Measurements from ENCODE around the gene PTPN2.
"Not testable (repeated sequence)": the region's sequence is repeated elsewhere in the genome, so short reads cannot be mapped to it uniquely, and the experiment has no call there.

The PTPN2 gene

GRCh38 chr18:12820506-12820905 is 63.5 kb downstream of the PTPN2 start:
- DNase-seq: no peak

DNA sequence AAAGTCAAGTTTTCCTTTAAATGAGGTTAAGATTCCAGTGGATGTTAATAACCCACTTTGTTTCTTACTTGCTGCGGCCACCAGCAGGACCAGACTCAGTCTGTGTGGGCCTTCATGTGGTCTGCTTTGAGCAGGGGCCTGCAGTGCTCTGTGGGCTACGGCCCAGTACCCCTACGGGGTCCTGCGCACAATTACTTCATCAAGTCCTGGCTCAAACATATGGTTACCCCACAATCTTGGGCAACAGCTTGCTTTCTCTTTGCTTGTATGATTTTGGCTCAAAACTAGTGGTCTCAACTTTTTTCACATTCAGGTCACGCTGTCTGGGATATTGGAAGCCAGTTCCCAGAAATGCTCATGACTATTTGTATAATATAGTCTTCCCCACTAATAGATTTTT is 64.2 kb downstream of the PTPN2 start:
- no peak for DNase-seq

DNA sequence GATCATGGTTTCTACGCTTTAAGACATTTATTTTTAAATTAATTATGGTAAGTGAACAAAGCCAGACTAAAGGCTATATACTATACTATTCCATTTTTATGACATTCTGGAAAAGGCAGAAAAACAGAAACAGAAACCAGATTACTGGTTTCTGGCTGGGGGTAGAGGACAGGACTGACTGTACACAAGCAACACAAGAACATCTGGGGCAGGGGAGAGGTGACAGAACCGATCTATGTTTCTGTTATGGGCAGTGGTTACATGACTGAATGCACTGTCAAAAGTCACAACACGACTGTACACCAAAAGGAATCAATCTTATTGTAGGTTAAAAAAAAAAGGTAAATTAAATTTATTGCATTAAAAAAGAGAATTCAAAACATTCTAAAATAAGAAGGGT is 64.7 kb downstream of the PTPN2 start:
- DNase-seq: no peak

DNA sequence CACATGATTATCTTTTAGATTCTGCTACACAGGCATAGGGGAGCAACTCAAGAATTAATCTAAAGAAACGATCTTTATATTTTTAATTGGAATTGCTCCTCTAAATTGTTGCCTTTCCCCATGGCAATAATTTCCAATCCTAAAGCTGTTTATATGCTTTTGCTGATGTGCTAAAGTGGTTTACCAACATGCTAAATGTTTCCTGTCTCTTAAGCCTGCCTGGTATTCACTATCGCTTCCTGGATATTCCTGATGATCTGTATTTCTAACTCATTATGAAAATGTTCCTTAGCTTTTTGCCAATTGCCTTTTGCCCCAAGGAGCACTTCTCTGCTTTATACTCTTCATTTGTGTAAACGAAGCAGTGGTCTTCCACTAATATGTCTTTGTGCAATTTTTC is 65.8 kb downstream of the PTPN2 start:
- DNase-seq: no peak

GRCh38 chr18:12816451-12816850 is 67.6 kb downstream of the PTPN2 start:
- no peak for DNase-seq

DNA sequence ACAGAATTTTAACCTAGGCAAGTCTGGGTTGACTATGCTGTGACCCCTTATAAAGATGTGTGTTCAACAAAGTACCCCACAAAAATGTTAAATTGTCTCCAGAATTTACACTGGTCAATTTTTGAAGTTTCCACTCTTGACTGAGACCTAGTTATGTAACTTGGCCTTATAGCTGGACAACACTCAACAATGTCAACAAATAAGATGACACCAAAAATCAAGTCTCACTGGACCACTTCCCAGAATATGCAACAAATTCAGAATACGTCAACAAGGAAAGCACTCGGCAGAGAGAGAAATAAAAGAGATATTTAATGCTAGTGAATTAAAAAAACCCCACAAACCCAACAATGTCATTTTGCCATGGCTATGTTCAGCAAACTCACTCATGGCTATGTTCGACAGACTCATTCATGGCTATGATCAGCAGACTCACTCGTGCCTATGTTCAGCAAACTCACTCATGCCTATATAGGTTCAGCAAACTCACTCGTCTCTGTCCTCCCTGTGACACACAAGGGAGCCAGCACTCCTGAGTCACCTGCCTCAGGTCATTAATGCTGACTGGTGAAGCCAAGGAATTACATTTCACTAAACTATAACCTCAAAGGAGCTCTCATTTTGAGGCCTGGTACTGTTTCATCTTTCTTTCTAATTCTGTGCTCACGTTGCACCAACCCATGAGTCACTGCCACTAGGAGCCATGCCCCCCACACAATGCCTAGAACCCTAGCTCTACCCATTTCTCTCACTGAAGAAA is 72.7 kb downstream of the PTPN2 start:
- DNase-seq: no peak

DNA sequence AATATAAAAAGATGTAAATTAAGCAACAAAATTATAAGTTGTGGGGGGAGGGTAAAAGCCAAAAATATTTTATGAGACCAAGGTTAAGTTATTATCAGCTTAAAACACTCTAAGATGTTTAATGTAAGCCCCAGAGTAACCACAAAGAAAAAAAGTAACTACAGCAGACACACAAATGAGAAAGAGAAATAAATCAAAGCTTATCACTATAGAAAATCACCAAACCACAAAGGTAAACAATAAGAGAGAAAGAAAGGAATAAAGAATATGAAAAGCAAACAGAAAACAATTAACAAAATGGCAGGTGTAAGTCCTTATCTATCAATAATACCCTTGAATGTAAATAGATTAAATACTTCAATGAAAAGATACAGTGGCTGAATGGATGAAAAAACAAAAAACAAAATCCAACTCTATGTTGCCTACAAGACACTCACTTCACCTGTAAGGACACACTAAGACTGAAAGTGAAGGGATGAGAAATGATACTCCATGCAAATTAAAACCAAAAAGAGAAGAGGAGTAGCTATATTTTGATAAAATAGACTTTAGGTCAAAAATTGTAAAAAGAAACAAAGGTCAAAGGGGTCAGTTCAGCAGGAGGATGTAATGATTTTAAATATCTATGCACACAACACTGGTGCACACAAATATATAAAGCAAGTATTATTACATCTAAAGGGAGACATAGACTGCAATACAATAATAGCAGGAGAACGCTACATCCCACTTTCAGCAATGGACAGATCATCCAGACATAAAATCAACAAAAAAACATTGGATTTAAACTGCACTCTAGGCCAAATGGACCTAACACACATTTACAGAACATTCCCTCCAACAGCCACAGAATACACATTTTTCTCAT is 80.7 kb downstream of the PTPN2 start:
- DNase-seq: no peak

- no peak for DNase-seq
These were observed 81.5 kb downstream of the PTPN2 start for GRCh38 chr18:12802538-12802937.

- DNase-seq: no peak
These were observed 87.6 kb downstream of the PTPN2 start for GRCh38 chr18:12796448-12796847.

- no peak for DNase-seq
These were observed 92.4 kb downstream of the PTPN2 start for GRCh38 chr18:12791610-12792009.

DNA sequence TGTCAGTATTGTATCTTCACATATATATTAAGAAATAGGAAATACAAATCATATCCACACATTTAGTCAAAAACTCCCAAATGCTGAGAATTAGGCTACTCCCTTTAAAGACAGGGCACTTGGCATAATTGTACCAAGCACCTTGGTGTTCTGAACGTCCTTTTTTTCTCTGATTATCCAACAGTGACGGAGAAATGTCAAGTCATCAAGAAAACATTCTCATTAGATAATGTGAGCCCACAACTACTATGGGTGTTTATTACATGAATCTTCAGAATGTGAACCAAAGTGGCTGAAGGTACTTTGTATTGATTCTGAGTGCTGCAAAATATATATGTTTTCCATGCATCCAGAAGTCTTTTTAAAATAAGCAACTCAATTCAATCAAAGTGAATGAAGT is 97.4 kb downstream of the PTPN2 start:
- no peak for DNase-seq

DNA sequence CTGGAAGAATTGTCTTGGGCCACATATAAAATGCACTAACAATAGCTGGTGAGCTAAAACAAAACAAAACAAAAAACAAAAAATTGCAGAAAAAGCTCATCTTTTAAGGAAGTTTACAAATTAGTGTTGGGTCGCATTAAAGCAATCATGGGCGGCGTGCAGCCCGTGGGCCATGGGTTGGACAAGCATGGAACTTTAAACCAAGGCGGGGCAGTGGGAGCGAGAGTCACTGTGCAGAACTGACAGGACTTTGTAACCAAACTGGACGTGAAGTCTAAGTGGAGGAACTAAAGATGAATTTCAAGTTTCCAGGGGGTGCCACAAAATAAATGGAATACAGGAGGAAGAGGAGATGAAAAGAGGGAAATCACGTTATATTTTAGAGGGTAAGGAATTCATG is 100.5 kb downstream of the PTPN2 start:
- DNase-seq: no peak

DNA sequence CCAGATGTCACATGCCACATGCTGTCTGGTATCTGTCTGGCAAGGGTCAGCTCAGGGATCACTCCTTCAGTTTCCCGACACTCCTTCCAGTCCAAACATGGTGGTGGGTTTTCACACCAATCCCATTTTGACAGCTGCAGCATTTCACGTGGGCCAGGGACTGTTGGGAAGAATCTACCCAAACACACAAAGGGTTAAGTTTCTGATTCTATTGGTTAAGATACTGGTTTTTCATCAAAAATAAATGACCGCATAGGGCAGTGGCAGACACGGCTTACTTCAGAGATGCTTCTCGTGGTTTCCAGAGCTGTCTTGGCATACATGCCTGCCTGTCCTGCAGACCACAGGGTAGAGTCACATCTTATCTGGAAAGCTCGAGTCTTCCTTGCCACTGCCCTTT is 101.5 kb downstream of the PTPN2 start:
- no peak for DNase-seq

GRCh38 chr18:12779456-12779855 is 104.6 kb downstream of the PTPN2 start:
- DNase-seq: no peak

- DNase-seq: no peak
These were observed 105.0 kb downstream of the PTPN2 start for GRCh38 chr18:12779043-12779442.

- no peak for DNase-seq
These were observed 106.5 kb downstream of the PTPN2 start for GRCh38 chr18:12777500-12777944.

GRCh38 chr18:12776821-12777471 is 107.1 kb downstream of the PTPN2 start:
- DNase-seq: no peak

- DNase-seq: not testable (repeated sequence)
These were observed 107.6 kb downstream of the PTPN2 start for GRCh38 chr18:12776415-12776814.

DNA sequence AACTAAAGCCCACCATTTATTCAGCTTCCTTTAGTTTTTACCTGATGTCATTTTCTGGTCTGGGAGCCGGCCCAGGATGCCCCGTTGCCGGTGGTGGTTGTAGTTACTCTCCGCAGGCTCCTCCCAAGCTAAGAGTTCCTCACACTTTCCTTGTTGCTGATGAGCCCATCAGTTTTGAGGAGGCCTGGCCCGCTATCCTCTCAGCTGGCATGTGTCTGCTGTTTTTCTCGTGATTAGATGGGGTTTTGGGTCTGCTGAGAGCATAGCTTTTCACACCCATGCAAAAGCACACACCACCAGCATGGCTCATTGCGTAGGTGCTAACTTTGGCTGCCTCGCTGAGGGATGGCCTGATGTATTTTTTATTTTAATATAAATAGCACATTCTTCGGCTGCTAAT is 109.1 kb downstream of the PTPN2 start:
- no peak for DNase-seq

- no peak for DNase-seq
These were observed 110.7 kb downstream of the PTPN2 start for GRCh38 chr18:12773369-12773768.

DNA sequence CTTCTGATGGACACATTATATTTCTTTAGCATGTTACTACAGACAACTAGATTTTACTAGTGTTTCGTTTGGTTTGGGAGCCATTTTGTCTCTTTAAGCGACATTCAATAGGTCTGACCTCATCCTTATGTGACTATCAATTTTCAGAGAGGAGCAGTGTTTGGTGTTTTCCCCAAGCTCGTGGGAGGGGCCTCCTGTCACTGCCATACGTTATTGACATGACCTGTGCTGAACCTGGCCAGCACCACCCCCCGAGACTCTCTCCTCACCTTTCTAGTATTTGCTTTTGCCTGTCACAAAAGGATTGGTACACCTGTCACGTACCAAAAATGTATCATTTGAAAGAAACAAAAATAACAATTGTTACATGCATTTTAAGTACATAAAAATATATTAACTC is 111.9 kb downstream of the PTPN2 start:
- no peak for DNase-seq

DNA sequence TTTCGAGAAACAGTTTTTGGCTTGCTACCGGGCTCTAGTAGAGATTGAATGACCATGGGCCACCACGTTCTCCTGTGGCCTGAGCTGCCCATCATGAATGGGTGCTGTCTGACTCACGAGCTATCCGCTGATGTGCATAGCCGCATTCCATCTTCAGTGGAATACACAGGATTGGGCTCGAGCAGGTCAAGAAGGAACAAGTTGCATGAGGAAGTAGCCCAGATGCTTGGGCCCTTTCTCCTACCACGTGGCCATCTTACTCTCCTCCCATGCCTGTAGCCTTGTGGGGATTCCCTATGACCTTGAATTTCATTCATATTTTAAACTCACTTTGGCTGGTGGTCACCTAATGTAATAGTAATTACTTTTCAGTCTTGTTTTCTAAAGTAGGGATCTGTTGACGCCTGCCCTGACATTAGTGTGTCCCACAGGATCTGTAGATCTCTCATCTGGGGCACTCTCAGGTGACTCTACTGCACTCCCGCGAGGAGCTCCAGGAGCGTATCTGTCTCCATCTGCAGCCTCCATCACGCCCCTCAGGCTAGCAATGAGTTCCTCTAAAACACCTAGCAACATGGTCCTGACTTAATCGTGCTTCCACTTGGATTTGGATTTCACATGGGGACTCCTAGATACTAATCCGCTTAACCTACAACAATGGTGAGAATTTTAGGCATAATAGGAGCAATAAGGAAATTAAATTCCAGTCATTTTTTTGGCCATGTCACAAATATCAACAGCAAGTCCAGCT is 113.4 kb downstream of the PTPN2 start:
- DNase-seq: no peak
